Duodenal mucosa (tissue), 2 donors: Measurements from ENCODE around the gene SLC6A1.

Experiments
- H3K27ac ChIP-seq: one replicate; pipeline ENCODE4 v1.7.0; 2013; ENCODE audit warnings: low read depth, low read length
- H3K27me3 ChIP-seq, 2 donors: one replicate each; pipeline ENCODE4 v1.7.0; 2013; ENCODE audit warnings: low read length in 2 of 2, control low read depth in 1 of 2; ENCODE audit not compliant: insufficient read depth in 2 of 2, control insufficient read depth in 1 of 2
- H3K36me3 ChIP-seq, 2 donors: one replicate each; pipeline ENCODE4 v1.7.0; 2013; ENCODE audit warnings: low read length in 2 of 2, control low read depth in 1 of 2; ENCODE audit not compliant: insufficient read depth in 2 of 2, control insufficient read depth in 1 of 2
- H3K4me1 ChIP-seq, 2 donors: one replicate each; pipeline ENCODE4 v1.7.0; 2013; ENCODE audit warnings: low read length in 2 of 2, control low read depth in 1 of 2; ENCODE audit not compliant: insufficient read depth in 2 of 2, control insufficient read depth in 1 of 2
- H3K4me3 ChIP-seq, 2 donors: one replicate each; pipeline ENCODE4 v1.7.0; 2013; ENCODE audit warnings: low read length in 2 of 2, low read depth in 1 of 2
- H3K9ac ChIP-seq, 2 donors: one replicate each; pipeline ENCODE4 v1.7.0; 2013; ENCODE audit warnings: low read length in 2 of 2, low read depth in 1 of 2
- H3K9me3 ChIP-seq, 2 donors: one replicate each; pipeline ENCODE4 v1.7.0; 2013; ENCODE audit warnings: low read length in 2 of 2, control low read depth in 1 of 2; ENCODE audit not compliant: control insufficient read depth in 1 of 2

Gene SLC6A1

DNA sequence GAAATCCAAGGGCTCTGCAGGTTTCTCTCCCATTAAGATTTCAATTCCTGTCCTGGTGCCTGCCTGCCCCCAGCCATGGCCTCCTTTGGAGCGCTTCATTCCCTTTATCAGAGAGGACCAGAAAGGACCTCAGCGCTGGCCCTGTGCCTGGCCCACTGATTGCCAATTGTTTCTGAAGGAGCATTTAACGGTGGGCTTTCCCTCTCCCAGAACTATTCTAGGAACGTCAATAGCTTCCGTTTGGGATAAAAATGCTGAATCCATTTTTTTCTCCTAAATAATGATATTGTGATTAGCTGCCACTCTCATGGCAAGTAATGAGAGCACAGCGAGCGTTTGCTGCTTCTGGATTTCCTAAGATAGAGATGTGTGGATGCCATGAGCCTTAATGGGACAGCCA lies 12.2 kb upstream of the SLC6A1 start:
- H3K27ac ChIP-seq = no peak overlapping the region

DNA sequence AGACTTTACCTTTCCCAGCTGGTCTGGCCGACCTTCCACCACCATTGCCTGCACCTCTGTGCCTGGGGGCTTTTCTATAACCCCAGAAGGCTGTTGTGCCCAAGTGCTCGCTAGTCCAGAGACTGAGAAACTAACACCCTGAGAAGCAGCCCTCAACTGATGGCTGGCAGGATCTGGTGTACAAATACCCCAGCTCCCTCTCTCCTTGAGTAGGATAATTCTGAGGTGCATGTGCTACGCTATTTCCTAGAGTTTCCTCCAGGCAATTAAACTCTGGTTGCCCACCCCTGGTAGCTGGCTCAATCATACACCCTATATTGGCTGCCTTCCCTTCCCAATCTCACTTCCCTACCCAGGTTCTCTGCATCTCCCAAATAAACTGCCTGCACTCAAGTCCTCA lies 11.5 kb upstream of the SLC6A1 start:
- no peaks in the 10 kb centered on the region for H3K4me1 ChIP-seq

More for the DNA sequence above, 12.2 kb upstream of the SLC6A1 start:
- peaks cover 0 to 4% of the 10 kb centered on the region in 2 donors for H3K27me3 ChIP-seq
- H3K9me3 ChIP-seq = no peaks in the 10 kb centered on the region
- no peaks in the 10 kb centered on the region for H3K4me1 ChIP-seq
- H3K36me3 ChIP-seq = no peaks in the 10 kb centered on the region
- H3K9ac ChIP-seq = no peak overlapping the region
- no peak overlapping the region for H3K4me3 ChIP-seq

DNA sequence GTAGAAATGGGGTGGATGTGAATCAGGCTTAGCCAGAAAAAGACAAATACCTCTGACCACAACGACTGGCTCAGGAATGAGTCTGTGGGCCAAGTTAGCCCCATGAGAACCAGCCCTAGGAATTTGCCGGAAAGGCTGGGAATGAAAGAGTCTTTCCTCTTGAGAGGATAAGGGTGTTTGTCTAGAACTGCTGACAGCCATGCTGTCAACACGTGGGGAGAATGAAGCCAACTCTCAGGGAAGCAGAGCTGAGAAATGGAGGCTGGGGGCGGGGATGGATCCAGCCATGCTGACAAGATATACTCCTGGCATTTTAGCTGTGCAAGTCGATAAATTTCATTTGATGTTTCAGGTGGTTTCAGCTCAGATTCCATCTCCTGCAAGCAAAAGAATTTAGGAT lies 10.6 kb upstream of the SLC6A1 start:
- H3K4me3 ChIP-seq = no peak overlapping the region
- H3K27ac ChIP-seq = no peak overlapping the region
- H3K4me1 ChIP-seq = no peaks in the 10 kb centered on the region
- H3K9me3 ChIP-seq = no peaks in the 10 kb centered on the region
- H3K9ac ChIP-seq = no peak overlapping the region
- H3K27me3 ChIP-seq = peaks cover 0 to 4% of the 10 kb centered on the region in 2 donors
- no peaks in the 10 kb centered on the region for H3K36me3 ChIP-seq

More for the DNA sequence above, 11.5 kb upstream of the SLC6A1 start:
- H3K9ac ChIP-seq = no peak overlapping the region
- H3K27ac ChIP-seq = no peak overlapping the region
- H3K4me3 ChIP-seq = no peak overlapping the region
- H3K36me3 ChIP-seq = no peaks in the 10 kb centered on the region
- H3K27me3 ChIP-seq = peaks cover 0 to 4% of the 10 kb centered on the region in 2 donors
- H3K9me3 ChIP-seq = no peaks in the 10 kb centered on the region

DNA sequence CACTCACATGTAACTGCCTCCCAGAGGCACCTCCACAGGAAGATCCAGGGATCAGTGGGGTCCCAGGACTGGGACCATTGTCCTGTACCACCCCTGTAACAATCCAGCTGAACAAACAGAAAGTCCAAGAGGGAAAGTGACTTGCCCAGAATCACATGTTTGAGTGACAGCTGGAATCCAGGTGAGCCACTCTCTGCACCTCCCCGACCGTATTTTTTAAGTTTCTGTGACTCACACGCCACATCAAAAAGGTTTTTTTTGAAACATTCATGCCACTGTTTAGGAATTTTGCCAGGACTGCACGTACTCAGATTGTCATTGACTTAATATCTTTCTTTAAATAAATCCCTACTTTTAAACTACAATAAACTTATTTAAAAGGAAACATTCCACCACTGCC lies 9.8 kb upstream of the SLC6A1 start:
- Histone ChIP-seq H3K27me3 (peaks cover 0 to 4% of the 10 kb centered on the region in 2 donors), H3K9me3 (no peaks in the 10 kb centered on the region), H3K4me3 (no peak overlapping the region), H3K4me1 (no peaks in the 10 kb centered on the region), H3K9ac (no peak overlapping the region), H3K27ac (no peak overlapping the region), H3K36me3 (no peaks in the 10 kb centered on the region)

DNA sequence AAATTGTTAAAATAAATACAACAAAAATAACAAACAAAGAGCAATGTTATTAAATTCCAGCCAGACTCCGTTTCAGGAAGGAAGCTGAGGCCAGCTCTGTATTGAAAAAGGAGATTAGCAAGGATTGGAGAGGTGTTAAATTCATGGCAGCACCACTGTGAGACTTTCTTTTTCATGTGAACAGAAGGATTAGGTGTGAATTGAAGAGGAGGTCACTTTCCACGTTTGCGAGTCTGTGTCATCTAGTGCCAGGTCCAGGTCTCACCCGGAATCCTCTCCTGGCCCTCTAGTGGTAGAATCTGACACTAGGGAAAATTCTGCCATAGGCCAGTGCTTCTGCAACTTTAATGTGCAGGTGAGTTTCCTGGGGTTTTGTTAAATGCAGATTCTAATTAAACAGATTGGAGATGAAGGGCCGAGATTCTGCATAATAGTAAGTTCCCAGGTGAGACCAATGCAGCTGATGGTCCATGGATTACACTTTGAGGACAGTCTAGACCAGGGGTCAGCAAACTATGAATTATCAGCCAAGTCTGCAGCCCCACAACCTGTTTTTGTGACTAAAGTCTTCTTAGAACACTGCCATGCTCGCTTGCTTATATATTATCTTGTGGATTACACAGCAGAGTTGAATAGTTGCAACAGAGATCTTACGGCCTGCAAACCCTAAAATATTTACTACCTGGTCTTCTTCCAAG lies 9.2 kb upstream of the SLC6A1 start:
- no peaks in the 10 kb centered on the region for H3K36me3 ChIP-seq
- no peak overlapping the region for H3K9ac ChIP-seq
- peaks cover 0 to 4% of the 10 kb centered on the region in 2 donors for H3K27me3 ChIP-seq
- H3K4me1 ChIP-seq = no peaks in the 10 kb centered on the region
- H3K27ac ChIP-seq = no peak overlapping the region
- no peaks in the 10 kb centered on the region for H3K9me3 ChIP-seq
- H3K4me3 ChIP-seq = no peak overlapping the region

DNA sequence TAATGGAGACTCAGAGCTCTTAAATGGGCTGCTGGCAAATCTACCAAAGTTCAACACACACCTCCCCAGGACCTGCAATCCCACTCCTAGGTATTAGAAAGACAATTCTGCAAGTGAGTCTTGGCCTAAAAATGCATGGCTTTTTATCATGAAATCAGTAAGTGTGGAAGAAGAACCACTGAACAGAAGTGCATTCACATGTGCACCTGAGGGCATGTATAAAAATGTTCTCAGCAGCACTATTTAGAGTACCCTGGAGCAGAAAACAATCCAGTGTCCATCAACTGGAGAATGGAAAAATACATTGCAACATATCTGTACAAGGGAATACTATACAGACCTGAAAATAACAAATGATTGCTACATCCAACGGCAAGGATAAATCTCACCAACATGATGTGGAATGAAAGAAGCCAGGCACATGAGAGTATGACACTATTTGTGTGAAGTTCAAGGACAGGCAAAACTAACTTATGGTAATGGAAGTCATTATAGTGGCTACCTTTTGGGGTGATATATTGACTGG lies 8.1 kb upstream of the SLC6A1 start:
- Histone ChIP-seq H3K9me3 (no peaks in the 10 kb centered on the region), H3K27me3 (peaks cover 0 to 7% of the 10 kb centered on the region in 2 donors), H3K36me3 (no peaks in the 10 kb centered on the region), H3K9ac (no peak overlapping the region), H3K4me3 (no peak overlapping the region), H3K27ac (no peak overlapping the region), H3K4me1 (no peaks in the 10 kb centered on the region)

DNA sequence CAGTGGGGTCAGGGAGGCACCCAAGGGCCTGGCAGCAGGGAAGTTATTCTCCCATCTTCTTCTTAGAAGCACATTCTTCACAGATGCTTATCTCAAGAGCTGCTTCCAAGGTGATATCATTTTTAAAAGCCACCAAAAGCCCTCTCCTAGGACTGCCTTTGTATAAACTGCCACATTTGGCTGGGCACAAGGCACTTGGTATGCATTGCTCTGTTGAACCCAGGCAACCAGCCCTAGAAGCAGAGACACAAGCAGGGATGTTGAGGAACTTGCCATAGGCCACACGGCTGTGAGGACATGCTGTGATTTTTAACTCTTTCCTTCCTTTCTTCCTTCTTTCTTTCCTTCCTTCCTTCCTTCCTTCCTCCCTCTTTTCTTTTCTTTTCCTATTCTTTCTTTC lies 7.4 kb upstream of the SLC6A1 start:
- peaks cover 6 to 13% of the 10 kb centered on the region in 2 donors for H3K27me3 ChIP-seq
- H3K9ac ChIP-seq = no peak overlapping the region
- H3K27ac ChIP-seq = no peak overlapping the region
- H3K36me3 ChIP-seq = no peaks in the 10 kb centered on the region
- H3K4me3 ChIP-seq = no peak overlapping the region
- no peaks in the 10 kb centered on the region for H3K4me1 ChIP-seq
- no peaks in the 10 kb centered on the region for H3K9me3 ChIP-seq

DNA sequence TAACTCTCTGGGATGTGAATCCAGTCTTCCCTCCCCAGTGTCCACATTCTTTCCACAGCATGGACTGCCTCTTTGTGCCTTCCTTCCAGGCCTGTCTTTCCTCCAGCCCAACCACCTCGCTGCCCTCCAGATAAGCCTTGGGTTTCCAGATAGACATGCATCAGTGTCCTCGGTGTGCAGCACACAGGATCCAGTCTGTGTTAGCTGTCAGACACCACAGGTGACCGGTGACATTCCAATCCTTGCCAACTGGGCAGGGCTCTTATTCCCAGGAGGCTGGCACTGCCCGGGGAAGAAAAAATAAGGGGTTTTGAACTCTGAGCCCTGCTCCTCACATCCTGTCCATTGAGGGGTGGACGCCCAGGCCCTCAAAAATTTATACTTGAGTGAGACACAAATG lies 6.0 kb upstream of the SLC6A1 start:
- peaks cover 18 to 22% of the 10 kb centered on the region in 2 donors for H3K27me3 ChIP-seq
- no peak overlapping the region for H3K27ac ChIP-seq
- no peak overlapping the region for H3K9ac ChIP-seq
- no peaks in the 10 kb centered on the region for H3K9me3 ChIP-seq
- H3K4me1 ChIP-seq = no peaks in the 10 kb centered on the region
- no peak overlapping the region for H3K4me3 ChIP-seq
- no peaks in the 10 kb centered on the region for H3K36me3 ChIP-seq

DNA sequence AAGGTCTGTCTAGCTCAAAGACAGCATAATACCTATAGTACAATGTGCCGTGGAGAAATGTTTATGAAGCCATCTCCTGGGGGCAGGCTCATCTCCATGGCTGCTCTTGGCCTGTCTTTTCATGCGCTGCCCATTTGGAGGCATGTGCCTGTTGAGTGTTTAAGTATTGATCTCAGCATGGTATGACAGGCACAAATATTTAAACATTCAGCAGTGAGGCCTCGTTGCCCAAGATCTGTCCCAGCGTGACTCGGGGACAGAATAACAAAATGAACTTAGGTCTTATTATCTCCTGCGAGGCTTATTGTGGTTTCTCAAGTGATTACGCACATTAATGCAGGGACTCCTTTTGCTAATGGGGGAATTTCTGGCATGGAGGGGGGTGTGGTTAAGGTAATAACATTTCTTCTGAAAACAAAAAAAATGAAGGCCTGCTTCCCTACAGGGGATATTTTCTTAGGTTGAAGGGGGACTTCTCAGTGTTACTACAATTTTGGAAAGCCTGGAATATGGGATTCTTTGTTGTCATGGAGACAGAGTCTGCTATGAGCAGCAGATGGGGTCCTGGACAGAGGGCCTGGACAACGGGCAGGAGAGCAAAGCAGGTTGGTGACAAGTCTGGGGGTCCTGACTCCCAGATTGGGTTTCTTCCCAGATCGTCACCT lies 4.4 kb upstream of the SLC6A1 start:
- Histone ChIP-seq H3K4me1 (peaks cover 0 to 2% of the 10 kb centered on the region in 2 donors), H3K27me3 (peaks cover 25% of the 10 kb centered on the region in 2 donors)

DNA sequence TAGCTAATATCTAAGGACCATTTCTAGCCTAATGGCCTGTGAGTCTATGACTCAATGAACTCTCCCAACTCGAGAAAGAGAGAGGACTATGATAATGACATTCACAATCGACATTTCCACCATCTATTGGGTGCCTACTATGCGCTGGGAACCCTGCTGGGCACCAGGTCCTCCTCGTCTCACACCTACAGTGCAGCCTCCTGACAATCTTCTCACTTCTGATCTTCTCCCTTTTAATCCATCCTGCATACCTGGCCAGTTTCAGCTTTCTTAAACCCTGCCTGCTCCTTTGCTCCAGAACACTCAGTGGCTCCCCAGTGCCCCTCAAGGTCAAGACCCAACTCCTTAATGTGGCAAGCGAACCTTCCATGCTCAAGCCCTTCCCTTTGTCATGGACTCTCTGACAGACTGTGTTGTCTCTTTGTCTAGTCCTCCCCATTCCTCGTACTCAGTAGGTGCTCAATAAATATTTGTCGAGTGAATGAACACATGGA lies 3.5 kb upstream of the SLC6A1 start:
- Histone ChIP-seq H3K27me3 (peaks cover 32 to 33% of the 10 kb centered on the region in 2 donors), H3K9ac (no peak overlapping the region), H3K27ac (no peak overlapping the region), H3K4me3 (no peak overlapping the region), H3K4me1 (peaks cover 0 to 2% of the 10 kb centered on the region in 2 donors), H3K9me3 (no peaks in the 10 kb centered on the region), H3K36me3 (no peaks in the 10 kb centered on the region)

More for the DNA sequence above, 4.4 kb upstream of the SLC6A1 start:
- Histone ChIP-seq H3K9me3 (no peaks in the 10 kb centered on the region), H3K36me3 (no peaks in the 10 kb centered on the region), H3K9ac (no peak overlapping the region), H3K4me3 (no peak overlapping the region), H3K27ac (no peak overlapping the region)
